Loucy (cell line): Measurements from ENCODE around the gene PHEX.

Experiments
- CTCF ChIP-seq: fragments of 200-600 bp; sonication (generic); conservative IDR thresholded peaks from 2 replicates; pipeline ENCODE4 v1.5.1; 2014; ENCODE audit warnings: mild to moderate bottlenecking, antibody characterized with exemption, low read length
- EZH2phosphoT487 ChIP-seq: fragments of 200-600 bp; IDR thresholded peaks from 2 replicates; pipeline ENCODE4 v1.6.1; 2018; ENCODE audit warnings: antibody characterized with exemption, mild to moderate bottlenecking, moderate library complexity, borderline replicate concordance

GRCh38 chrX:22025751-22026150 lies 6.4 kb upstream of the PHEX start:
- TF ChIP-seq CTCF (no peak), EZH2phosphoT487 (no peak)
